ENCODE data around the gene CDH8.

DNA sequence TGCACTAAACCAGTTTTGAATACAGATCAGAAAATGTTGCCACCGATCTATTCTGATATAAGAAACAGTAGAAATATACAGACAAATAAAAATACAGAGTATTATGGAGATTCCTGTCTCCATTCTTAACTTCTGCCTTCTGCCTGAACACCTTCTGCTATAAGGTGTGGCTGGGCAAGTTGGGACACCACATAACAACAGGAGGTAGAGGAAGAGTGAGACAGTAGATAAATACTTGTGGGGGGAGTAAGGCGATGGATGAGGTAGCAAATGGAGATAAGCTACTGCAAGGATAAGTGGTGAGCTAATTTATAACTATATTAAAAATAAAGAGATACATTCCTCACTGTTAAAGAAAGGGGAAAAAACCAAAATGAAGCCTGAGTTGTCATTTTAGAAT is 143.7 kb downstream of the CDH8 start:
- no peak for TF ChIP-seq POLR2AphosphoS5 (IDR thresholded peaks at IDR 0.05; ENCODE audit: insufficient read depth, low read depth, low read length)
- no peak for TF ChIP-seq EZH2 (IDR thresholded peaks at IDR 0.05; ENCODE audit: borderline replicate concordance, low read depth, low read length, severe bottlenecking)
- TF ChIP-seq, protein P1, sequence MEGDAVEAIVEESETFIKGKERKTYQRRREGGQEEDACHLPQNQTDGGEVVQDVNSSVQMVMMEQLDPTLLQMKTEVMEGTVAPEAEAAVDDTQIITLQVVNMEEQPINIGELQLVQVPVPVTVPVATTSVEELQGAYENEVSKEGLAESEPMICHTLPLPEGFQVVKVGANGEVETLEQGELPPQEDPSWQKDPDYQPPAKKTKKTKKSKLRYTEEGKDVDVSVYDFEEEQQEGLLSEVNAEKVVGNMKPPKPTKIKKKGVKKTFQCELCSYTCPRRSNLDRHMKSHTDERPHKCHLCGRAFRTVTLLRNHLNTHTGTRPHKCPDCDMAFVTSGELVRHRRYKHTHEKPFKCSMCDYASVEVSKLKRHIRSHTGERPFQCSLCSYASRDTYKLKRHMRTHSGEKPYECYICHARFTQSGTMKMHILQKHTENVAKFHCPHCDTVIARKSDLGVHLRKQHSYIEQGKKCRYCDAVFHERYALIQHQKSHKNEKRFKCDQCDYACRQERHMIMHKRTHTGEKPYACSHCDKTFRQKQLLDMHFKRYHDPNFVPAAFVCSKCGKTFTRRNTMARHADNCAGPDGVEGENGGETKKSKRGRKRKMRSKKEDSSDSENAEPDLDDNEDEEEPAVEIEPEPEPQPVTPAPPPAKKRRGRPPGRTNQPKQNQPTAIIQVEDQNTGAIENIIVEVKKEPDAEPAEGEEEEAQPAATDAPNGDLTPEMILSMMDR (IDR thresholded peaks at IDR 0.05; ENCODE audit: extremely low read depth in 1 of 2, insufficient read depth in 1 of 2, low read depth in 1 of 2, low read length in 2 of 2): no peak
- TF ChIP-seq MYC (IDR thresholded peaks at IDR 0.05; ENCODE audit: low read depth, low read length): no peak
- no peak for TF ChIP-seq POLR2A (IDR thresholded peaks at IDR 0.05; ENCODE audit: low read depth, low read length)
- TF ChIP-seq, protein P2, sequence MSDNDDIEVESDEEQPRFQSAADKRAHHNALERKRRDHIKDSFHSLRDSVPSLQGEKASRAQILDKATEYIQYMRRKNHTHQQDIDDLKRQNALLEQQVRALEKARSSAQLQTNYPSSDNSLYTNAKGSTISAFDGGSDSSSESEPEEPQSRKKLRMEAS (IDR thresholded peaks at IDR 0.05; ENCODE audit: insufficient read depth, insufficient read length): no peak
- no peak for TF ChIP-seq FOS (IDR thresholded peaks at IDR 0.05; ENCODE audit: borderline replicate concordance, insufficient read depth, low read length)
- no peak for TF ChIP-seq GATA2 (IDR thresholded peaks at IDR 0.05; ENCODE audit: insufficient read depth, insufficient read length, low read depth, low read length)
- TF ChIP-seq JUN (IDR thresholded peaks at IDR 0.05; ENCODE audit: borderline replicate concordance, insufficient read depth, insufficient read length, low read depth): no peak
